Bladder microvascular endothelial cell (primary cell): ENCODE measurements around the gene HTRA2. TPM values are rescaled to one million over a fixed set of nuclear protein-coding genes. Genes with fewer than 3 reads are reported as not detected.

ENCODE experiments used
- total RNA-seq: library from RNA; depleted of rRNA; stranded (reverse); fragments of >200 nt; gene quantifications from 2 replicates; pipeline ENCODE4 v1.2.3, GENCODE V29; 2014

HTRA2 gene
- total RNA-seq: 38.4 and 43.9 TPM in 2 replicates

DNA sequence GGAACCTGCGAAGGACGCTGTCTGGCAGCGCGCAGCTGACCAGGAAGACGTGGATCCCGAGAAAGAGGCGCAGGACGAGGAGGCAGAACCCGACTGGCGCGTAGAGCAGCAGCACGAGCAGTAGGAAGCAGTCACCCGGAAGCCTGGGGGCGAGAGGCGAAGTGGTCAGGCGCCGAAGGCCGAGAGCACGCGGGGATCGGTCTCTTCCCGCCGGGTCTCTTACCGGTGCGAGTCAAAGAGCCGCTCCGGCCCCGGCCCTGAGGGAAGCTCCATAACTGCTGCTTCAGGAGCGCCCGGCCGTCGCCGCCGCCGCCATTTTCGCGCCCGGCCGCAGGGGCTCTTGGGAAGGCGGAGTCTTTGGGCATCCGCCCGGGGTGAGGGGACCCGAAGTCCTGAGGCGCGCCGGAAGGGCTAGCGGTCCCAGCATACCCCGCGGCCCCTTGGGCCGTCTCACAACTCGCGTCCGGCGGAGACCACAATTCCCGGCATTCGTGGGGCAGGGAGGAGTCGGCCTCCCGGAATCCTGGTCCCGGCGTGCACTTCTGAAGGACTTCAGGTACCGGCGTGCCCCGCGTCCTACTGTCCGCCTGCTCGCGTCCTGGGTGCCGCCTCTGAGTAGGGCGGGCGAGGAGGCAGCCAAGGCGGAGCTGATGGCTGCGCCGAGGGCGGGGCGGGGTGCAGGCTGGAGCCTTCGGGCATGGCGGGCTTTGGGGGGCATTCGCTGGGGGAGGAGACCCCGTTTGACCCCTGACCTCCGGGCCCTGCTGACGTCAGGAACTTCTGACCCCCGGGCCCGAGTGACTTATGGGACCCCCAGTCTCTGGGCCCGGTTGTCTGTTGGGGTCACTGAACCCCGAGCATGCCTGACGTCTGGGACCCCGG, at the start of gene HTRA2, which contains the start of gene AUP1:
Gene HTRA2, plus strand, starts transcription at position 577 of the 882 bp plus-strand sequence. Its CDS starts 74 bp downstream, at position 651.
Gene AUP1, minus strand, starts transcription at position 350 of the 882 bp plus-strand sequence. Its CDS starts 77 bp downstream, at position 273.

GRCh38 chr2:74482801-74483674, 46.7 kb upstream of the HTRA2 start, which contains the start of the genes CCDC142 and TTC31:
CCDC142 (minus strand) TSS chr2:74482998; CDS start chr2:74482837, 161 bp downstream.
TTC31 (plus strand) TSS chr2:74483081; CDS start chr2:74483096, 15 bp downstream.

GRCh38 chr2:74499267-74499939, 30.3 kb upstream of the HTRA2 start, which contains the start of gene LBX2:
LBX2 (minus strand) TSS chr2:74499603; CDS start chr2:74499537, 66 bp downstream.

DNA sequence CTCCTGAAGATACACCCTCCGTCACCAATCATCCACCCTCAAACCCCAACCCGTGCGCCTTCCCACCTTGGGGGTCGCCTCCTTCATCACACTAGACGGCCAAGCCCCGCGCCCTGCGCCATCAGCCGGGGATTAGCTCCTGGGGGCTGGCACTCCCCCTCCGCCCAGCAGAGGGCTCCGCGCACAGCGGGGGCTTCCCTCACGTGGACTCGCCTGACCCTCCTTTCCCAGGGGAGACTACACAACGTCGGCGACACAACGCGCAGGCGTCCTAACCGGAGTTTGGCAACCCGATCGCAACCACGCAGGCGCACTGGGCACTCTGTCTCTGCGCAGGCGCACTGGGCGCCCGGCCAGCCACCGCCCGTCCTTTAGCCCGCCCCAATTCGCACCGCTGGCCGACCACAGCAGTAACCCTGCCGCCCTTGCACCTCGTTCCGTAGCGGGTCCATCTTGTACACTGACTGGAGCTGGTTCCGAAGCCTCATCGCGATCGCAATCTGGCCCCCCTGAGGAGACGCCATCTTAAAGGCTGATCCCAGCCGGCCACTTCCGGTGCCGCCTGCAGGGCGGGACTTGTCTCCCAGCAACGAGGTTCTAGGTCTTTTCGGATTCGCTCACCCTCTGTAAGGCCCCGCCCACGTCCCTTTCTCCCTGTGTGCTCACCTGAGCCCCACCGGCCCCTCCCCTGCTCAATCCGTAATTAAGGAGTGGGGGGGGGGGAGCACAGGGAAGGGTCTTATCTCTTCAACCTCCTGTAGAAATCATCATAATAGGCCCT, 22.4 kb upstream of the HTRA2 start, which contains the start of gene PCGF1:
Gene PCGF1, minus strand, starts transcription at position 551 of the 781 bp plus-strand sequence. Its CDS starts 27 bp downstream, at position 524.

DNA sequence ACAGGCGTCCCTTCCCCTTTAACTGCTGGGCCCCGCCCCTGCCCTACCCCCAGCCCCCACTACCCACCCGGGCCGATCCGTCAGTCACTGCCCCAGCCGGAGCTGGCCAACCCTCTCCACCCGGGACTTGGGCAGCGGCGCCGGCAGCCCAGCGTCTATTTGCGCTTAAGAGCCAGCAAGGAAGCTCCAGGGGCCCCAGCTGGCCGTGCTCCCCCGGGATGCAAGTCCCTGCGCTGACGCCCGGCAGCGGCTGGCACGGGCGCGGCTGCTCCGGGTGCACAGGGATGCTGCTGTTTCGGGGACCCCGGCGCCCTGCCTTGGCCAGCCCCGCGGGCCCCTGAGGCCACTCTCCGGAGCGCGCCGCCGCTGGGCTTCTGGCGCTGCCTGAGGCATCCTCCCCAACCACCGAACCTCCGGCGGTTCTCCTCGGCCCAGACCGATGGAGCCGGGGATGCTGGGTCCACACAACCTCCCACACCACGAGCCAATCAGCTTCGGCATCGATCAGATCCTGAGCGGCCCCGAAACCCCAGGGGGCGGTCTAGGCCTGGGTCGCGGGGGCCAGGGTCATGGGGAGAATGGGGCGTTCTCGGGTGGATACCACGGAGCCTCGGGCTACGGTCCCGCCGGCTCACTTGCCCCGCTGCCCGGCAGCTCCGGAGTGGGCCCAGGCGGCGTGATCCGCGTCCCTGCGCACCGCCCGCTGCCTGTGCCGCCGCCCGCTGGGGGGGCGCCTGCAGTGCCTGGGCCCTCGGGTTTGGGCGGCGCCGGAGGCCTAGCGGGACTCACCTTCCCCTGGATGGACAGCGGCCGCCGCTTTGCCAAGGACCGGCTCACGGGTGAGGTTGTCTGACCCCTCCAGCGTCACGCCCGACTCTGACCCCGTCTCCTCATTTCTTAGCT, 15.1 kb upstream of the HTRA2 start, which contains the start of gene TLX2:
Gene TLX2, plus strand, starts transcription at position 83 of the 903 bp plus-strand sequence. Its CDS starts 357 bp downstream, at position 440.

GRCh38 chr2:74525717-74526648, 3.8 kb upstream of the HTRA2 start, which contains the start of gene DQX1:
DQX1 (minus strand) TSS chr2:74526231; CDS start chr2:74525729, 502 bp downstream.

GRCh38 chr2:74553892-74554819, 24.4 kb downstream of the HTRA2 start, which contains the start of the genes DOK1 and LOXL3:
DOK1 (plus strand) TSS chr2:74554720; CDS start chr2:74554755, 35 bp downstream.
LOXL3 (minus strand) TSS chr2:74553942; CDS start chr2:74552634, 1,308 bp downstream.

Other genes with a start within 250 kb of the HTRA2 start
- gene SLC4A5, start 186.5 kb upstream of the HTRA2 start, total RNA-seq: 0.38 TPM in 1 of 2 replicates, not detected in the other
- 101 and 183 TPM in 2 replicates for gene DCTN1, start 149.6 kb upstream of the HTRA2 start, total RNA-seq
- 0.13 and 0.16 TPM in 2 replicates for gene C2orf81, start 108.3 kb upstream of the HTRA2 start, total RNA-seq
- 23.2 and 38.9 TPM in 2 replicates for gene WDR54, start 108.2 kb upstream of the HTRA2 start, total RNA-seq
- gene RTKN, start 88.0 kb upstream of the HTRA2 start, total RNA-seq: 3.2 and 30.9 TPM in 2 replicates
- 6.6 and 11.4 TPM in 2 replicates for gene INO80B, start 74.8 kb upstream of the HTRA2 start, total RNA-seq
- 25.9 and 49.3 TPM in 2 replicates for gene WBP1, start 71.5 kb upstream of the HTRA2 start, total RNA-seq
- gene MOGS, start 64.6 kb upstream of the HTRA2 start, total RNA-seq: 46.6 and 63.2 TPM in 2 replicates
- gene MRPL53, start 57.3 kb upstream of the HTRA2 start, total RNA-seq: 36.4 and 43.2 TPM in 2 replicates
- gene CCDC142, start 46.9 kb upstream of the HTRA2 start, total RNA-seq: 12.6 and 21.5 TPM in 2 replicates
- gene TTC31, start 46.9 kb upstream of the HTRA2 start, total RNA-seq: 6.0 and 12.3 TPM in 2 replicates
- 1.3 and 1.9 TPM in 2 replicates for gene LBX2, start 30.3 kb upstream of the HTRA2 start, total RNA-seq
- 9.7 and 12.0 TPM in 2 replicates for gene PCGF1, start 22.2 kb upstream of the HTRA2 start, total RNA-seq
- not detected in 2 replicates for gene TLX2, start 15.5 kb upstream of the HTRA2 start, total RNA-seq
- 0.16 TPM in 1 of 2 replicates, not detected in the other for gene DQX1, start 3.7 kb upstream of the HTRA2 start, total RNA-seq
- 92.4 and 104 TPM in 2 replicates for gene AUP1, start 227 bp upstream of the HTRA2 start, total RNA-seq
- 1.4 and 1.8 TPM in 2 replicates for gene LOXL3, start 24.0 kb downstream of the HTRA2 start, total RNA-seq
- gene DOK1, start 24.8 kb downstream of the HTRA2 start, total RNA-seq: 14.4 and 18.3 TPM in 2 replicates
- not detected in 2 replicates for gene M1AP, start 118.4 kb downstream of the HTRA2 start, total RNA-seq
- gene SEMA4F, start 124.3 kb downstream of the HTRA2 start, total RNA-seq: 2.3 and 7.0 TPM in 2 replicates